Keratinocyte (primary cell): ENCODE results near the gene MAPK4. TPM values are rescaled to one million over a fixed set of nuclear protein-coding genes. Genes with fewer than 3 reads are reported as not detected.

ENCODE experiments used
- DNase-seq: peaks from one replicate; pipeline ENCODE4 v3.0.0-alpha.2; 2011; ENCODE audit warnings: low read depth, missing footprints, low spot score
- FAIRE-seq: peaks from 2 replicates; lab custom pipeline; 2011; peaks lifted over from hg19 to GRCh38; lab: Jason Lieb, UNC
- H2AFZ ChIP-seq: 2 replicates; pipeline ENCODE4 v1.6.0; 2012; ENCODE audit warnings: low read length, control low read depth, inconsistent platforms; ENCODE audit not compliant: control insufficient read depth
- H3K27ac ChIP-seq: 2 replicates; pipeline ENCODE4 v1.5.1; 2011; ENCODE audit warnings: low read length; ENCODE audit not compliant: control insufficient read depth, insufficient read depth
- H3K27me3 ChIP-seq: 3 replicates; pipeline ENCODE4 v1.6.0; 2011; ENCODE audit warnings: low read length; ENCODE audit not compliant: control insufficient read depth, insufficient read depth; ENCODE audit errors: extremely low read depth
- H3K36me3 ChIP-seq, 2 experiments: 2 replicates in 1 of 2; 3 replicates in 1 of 2; pipeline ENCODE4 v1.5.1; 2011; ENCODE audit warnings: low read length in 2 of 2, mild to moderate bottlenecking in 1 of 2; ENCODE audit not compliant: control insufficient read depth in 2 of 2, insufficient read depth in 2 of 2; ENCODE audit errors: extremely low read depth in 1 of 2
- H3K4me1 ChIP-seq: 3 replicates; pipeline ENCODE4 v1.5.1; 2011; ENCODE audit warnings: low read length; ENCODE audit not compliant: control insufficient read depth, insufficient read depth; ENCODE audit errors: extremely low read depth
- H3K4me2 ChIP-seq: 3 replicates; pipeline ENCODE4 v1.6.0; 2011; ENCODE audit warnings: low read depth, low read length; ENCODE audit not compliant: control insufficient read depth, insufficient read depth; ENCODE audit errors: extremely low read depth
- H3K4me3 ChIP-seq, 3 experiments: fragments of 200-600 bp in 1 of 3; sonication (generic) in 1 of 3; 2 replicates in 2 of 3; 3 replicates in 1 of 3; pipeline ENCODE4 v1.5.1; 2011 to 2016; ENCODE audit warnings: low read length in 3 of 3, mild to moderate bottlenecking in 3 of 3, control low read depth in 2 of 3, inconsistent platforms in 1 of 3, low read depth in 1 of 3, mixed read lengths in 1 of 3, mixed run types in 1 of 3, moderate library complexity in 1 of 3; ENCODE audit not compliant: control insufficient read depth in 2 of 3, insufficient read depth in 2 of 3; ENCODE audit errors: extremely low read depth in 1 of 3
- H3K79me2 ChIP-seq: 2 replicates; pipeline ENCODE4 v1.6.0; 2012; ENCODE audit warnings: low read length; ENCODE audit not compliant: control insufficient read depth, insufficient read depth
- H3K9ac ChIP-seq: 3 replicates; pipeline ENCODE4 v1.6.0; 2011; ENCODE audit warnings: low read length; ENCODE audit not compliant: control insufficient read depth, insufficient read depth; ENCODE audit errors: extremely low read depth
- H3K9me1 ChIP-seq: 3 replicates; pipeline ENCODE4 v1.6.0; 2011; ENCODE audit warnings: low read length; ENCODE audit not compliant: control insufficient read depth, insufficient read depth; ENCODE audit errors: extremely low read depth
- H3K9me3 ChIP-seq: 2 replicates; pipeline ENCODE4 v1.5.1; 2012; ENCODE audit warnings: low read depth, low read length; ENCODE audit not compliant: control insufficient read depth
- H4K20me1 ChIP-seq: 3 replicates; pipeline ENCODE4 v1.6.0; 2011; ENCODE audit warnings: low read length; ENCODE audit not compliant: control insufficient read depth, insufficient read depth; ENCODE audit errors: extremely low read depth
- EZH2 ChIP-seq: IDR thresholded peaks from one replicate; pipeline ENCODE4 v1.6.1; 2012; ENCODE audit warnings: inconsistent platforms, mild to moderate bottlenecking, low read length, moderate library complexity
- dilution Hi-C: fragments of 300-500 bp; cut with MboI; formaldehyde crosslinking; loops from one replicate; pipeline ENCODE4 v1.7.0; 2020; ENCODE audit warnings: low sequenced_read_pairs; ENCODE audit not compliant: extremely low pct_ligation_motif_present
- polyA plus RNA-seq, 5 experiments: library from polyadenylated mRNA; depleted of rRNA in 3 of 5; stranded (reverse) in 3 of 5; stranded (forward) in 1 of 5; unstranded in 1 of 5; fragments of >200 nt; gene quantifications; 1 replicate in 1 of 5; 2 replicates in 3 of 5; 3 replicates in 1 of 5; pipeline versions ENCODE4 v1.2.1 to v1.2.3, GENCODE V29; 2011 to 2012; ENCODE audit warnings: missing spikeins in 2 of 5, low read depth in 1 of 5, low replicate concordance in 1 of 5
- TF ChIP-seq, protein P1 (sequence below), 3 experiments: IDR thresholded peaks in 1 of 3; conservative IDR thresholded peaks in 1 of 3; optimal IDR thresholded peaks in 1 of 3; 2 replicates in 2 of 3; 3 replicates in 1 of 3; pipeline versions ENCODE3 to v1.5.1; 2011; ENCODE audit warnings: low read length in 3 of 3, mild to moderate bottlenecking in 3 of 3, moderate library complexity in 2 of 3, control low read depth in 1 of 3, inconsistent platforms in 1 of 3; ENCODE audit not compliant: insufficient read depth in 2 of 3; ENCODE audit errors: extremely low read depth in 1 of 3

The MAPK4 gene
- polyA plus RNA-seq, 1 donor (not counting 4 experiments of a cell fraction or from before 2014, with no cell fraction given): not detected

DNA sequence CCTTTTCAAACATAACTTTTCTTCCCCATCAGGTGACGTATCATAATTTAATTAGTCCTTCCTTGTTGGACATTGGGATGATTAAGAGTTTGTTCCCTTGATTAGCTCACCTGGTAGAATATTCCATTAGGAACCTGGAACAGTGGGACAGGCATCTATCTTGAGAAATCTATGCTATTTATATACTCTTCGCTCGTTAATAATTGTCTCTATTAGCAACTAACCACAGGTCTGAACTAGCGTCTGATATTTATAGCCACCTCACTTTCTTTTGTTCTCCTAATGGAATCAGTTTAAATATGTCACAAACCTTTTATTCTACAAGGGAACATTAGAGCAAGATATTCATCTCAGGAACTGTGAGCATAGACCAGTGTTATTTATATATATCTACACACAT, 79.8 kb downstream of the MAPK4 start:
- no peak overlapping the region for H3K9ac ChIP-seq
- no peak overlapping the region for H3K27ac ChIP-seq
- FAIRE-seq: no peak
- H2AFZ ChIP-seq: no peak overlapping the region
- dilution Hi-C loops: no loop called here
- no peak overlapping the region for H3K4me3 ChIP-seq
- H3K9me1 ChIP-seq: no peaks in the 10 kb centered on the region
- H3K36me3 ChIP-seq: no peaks in the 10 kb centered on the region
- H3K9me3 ChIP-seq: no peaks in the 10 kb centered on the region
- H3K27me3 ChIP-seq: no peaks in the 10 kb centered on the region
- no peak overlapping the region for H3K4me2 ChIP-seq
- no peaks in the 10 kb centered on the region for H3K79me2 ChIP-seq
- no peak for DNase-seq
- TF ChIP-seq EZH2: no peak
- TF ChIP-seq, protein P1, sequence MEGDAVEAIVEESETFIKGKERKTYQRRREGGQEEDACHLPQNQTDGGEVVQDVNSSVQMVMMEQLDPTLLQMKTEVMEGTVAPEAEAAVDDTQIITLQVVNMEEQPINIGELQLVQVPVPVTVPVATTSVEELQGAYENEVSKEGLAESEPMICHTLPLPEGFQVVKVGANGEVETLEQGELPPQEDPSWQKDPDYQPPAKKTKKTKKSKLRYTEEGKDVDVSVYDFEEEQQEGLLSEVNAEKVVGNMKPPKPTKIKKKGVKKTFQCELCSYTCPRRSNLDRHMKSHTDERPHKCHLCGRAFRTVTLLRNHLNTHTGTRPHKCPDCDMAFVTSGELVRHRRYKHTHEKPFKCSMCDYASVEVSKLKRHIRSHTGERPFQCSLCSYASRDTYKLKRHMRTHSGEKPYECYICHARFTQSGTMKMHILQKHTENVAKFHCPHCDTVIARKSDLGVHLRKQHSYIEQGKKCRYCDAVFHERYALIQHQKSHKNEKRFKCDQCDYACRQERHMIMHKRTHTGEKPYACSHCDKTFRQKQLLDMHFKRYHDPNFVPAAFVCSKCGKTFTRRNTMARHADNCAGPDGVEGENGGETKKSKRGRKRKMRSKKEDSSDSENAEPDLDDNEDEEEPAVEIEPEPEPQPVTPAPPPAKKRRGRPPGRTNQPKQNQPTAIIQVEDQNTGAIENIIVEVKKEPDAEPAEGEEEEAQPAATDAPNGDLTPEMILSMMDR (optimal IDR thresholded peaks at IDR 0.05 in 1 of 3, IDR thresholded peaks at IDR 0.05 in 1 of 3, conservative IDR thresholded peaks at IDR 0.05 in 1 of 3; ENCODE audit: extremely low read depth in 1 of 3, insufficient read depth in 2 of 3, low read length in 3 of 3): no peak
- H4K20me1 ChIP-seq: no peaks in the 10 kb centered on the region
- no peaks in the 10 kb centered on the region for H3K4me1 ChIP-seq

DNA sequence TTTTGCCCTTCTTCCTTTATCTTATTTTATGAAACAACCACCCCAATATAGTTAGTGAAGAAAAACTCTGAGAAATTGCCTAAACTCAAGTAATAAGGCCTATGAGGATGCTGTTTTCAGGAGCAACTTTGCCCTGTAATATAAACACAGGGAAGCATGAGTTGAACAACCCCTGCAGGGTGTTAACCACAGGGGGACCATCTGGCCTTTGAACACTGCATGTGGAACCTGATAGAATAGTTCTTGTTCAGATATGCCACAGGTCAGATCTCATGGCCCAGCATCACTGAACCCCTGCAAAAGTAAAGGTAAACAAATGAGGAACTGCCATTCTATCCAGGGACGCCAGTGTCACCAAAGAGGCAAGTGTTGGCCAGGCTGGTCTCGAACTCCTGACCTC, 82.6 kb downstream of the MAPK4 start:
- H3K27me3 ChIP-seq: no peaks in the 10 kb centered on the region
- no peaks in the 10 kb centered on the region for H3K9me1 ChIP-seq
- H3K4me2 ChIP-seq: no peak overlapping the region
- H3K36me3 ChIP-seq: no peaks in the 10 kb centered on the region
- dilution Hi-C loops: no loop called here
- no peaks in the 10 kb centered on the region for H4K20me1 ChIP-seq
- H3K79me2 ChIP-seq: no peaks in the 10 kb centered on the region
- no peaks in the 10 kb centered on the region for H3K9me3 ChIP-seq
- FAIRE-seq (no peak), DNase-seq (no peak)
- no peak overlapping the region for H3K9ac ChIP-seq
- H3K27ac ChIP-seq: no peak overlapping the region
- H3K4me3 ChIP-seq: no peak overlapping the region
- no peaks in the 10 kb centered on the region for H3K4me1 ChIP-seq
- no peak for TF ChIP-seq EZH2
- TF ChIP-seq, protein P1 (optimal IDR thresholded peaks at IDR 0.05 in 1 of 3, IDR thresholded peaks at IDR 0.05 in 1 of 3, conservative IDR thresholded peaks at IDR 0.05 in 1 of 3; ENCODE audit: extremely low read depth in 1 of 3, insufficient read depth in 2 of 3, low read length in 3 of 3): no peak
- no peak overlapping the region for H2AFZ ChIP-seq
